ENCODE data around the gene RDH13. TPM values are rescaled to one million over a fixed set of nuclear protein-coding genes. Genes with fewer than 3 reads are reported as not detected.

RDH13 gene
- total and polyA plus RNA-seq, 8 donors, result 10.9 to 27.1 (median 14.5) TPM

DNA sequence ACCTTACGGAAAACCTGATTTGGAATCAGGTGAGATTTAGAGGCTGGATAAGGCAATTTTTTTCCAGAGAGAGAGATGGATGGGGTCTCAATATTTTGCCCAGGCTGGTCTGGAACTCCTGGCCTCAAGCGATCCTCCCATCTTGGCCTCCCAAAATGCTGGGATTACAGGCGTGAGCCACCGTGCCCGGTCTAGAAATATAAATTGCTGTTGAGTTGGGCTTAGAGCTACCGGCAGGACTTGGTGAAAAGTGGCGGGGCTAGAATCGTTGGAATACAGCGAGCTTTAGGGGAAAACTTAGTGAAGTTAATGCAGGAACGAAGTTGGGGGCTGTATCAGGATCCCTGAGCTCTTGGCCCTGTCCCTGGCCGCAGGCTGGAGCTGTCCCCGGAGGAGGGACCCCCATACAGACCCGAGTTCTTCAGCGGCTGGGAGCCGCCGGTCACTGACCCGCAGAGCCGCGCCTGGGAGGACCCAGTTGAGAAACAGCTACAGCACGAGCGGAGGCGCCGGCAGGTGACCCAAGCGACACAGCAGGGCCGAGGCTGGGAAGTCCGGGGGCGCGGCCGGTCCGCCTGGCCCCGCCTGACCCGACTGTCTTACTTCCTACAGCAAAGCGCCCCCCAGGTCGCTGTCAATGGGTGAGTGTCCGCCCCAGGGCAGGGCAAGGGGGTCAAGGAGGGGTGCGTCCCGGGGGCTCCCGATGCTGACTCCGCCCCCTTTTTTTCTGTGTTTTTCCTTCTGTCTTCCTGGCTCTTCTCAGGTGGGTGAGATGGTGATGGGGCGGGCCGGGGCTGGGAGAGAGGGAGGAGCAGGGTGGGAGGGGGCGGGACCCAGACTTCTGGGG, 20.3 kb upstream of the RDH13 start:
- TF ChIP-seq, protein P1, sequence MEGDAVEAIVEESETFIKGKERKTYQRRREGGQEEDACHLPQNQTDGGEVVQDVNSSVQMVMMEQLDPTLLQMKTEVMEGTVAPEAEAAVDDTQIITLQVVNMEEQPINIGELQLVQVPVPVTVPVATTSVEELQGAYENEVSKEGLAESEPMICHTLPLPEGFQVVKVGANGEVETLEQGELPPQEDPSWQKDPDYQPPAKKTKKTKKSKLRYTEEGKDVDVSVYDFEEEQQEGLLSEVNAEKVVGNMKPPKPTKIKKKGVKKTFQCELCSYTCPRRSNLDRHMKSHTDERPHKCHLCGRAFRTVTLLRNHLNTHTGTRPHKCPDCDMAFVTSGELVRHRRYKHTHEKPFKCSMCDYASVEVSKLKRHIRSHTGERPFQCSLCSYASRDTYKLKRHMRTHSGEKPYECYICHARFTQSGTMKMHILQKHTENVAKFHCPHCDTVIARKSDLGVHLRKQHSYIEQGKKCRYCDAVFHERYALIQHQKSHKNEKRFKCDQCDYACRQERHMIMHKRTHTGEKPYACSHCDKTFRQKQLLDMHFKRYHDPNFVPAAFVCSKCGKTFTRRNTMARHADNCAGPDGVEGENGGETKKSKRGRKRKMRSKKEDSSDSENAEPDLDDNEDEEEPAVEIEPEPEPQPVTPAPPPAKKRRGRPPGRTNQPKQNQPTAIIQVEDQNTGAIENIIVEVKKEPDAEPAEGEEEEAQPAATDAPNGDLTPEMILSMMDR (IDR thresholded peaks at IDR 0.05), result no peak
- DNase-seq, result peak in 2 of 6 donors; percentile 11 to 46
- intact Hi-C loops (cut with DNase I), result no loop called here
- no peak for FAIRE-seq
- Histone ChIP-seq H3K27ac (no peak overlapping the region), H3K9me3 (no peaks in the 10 kb centered on the region), H3K36me3 (no peaks in the 10 kb centered on the region), H3K4me3 (no peak overlapping the region), H3K27me3 (no peaks in the 10 kb centered on the region), H3K4me1 (no peaks in the 10 kb centered on the region)
- 44 to 62% methylated on average over 36 to 42 of the region's 42 CpGs for WGBS, 2 donors
- ATAC-seq, result no peak

DNA sequence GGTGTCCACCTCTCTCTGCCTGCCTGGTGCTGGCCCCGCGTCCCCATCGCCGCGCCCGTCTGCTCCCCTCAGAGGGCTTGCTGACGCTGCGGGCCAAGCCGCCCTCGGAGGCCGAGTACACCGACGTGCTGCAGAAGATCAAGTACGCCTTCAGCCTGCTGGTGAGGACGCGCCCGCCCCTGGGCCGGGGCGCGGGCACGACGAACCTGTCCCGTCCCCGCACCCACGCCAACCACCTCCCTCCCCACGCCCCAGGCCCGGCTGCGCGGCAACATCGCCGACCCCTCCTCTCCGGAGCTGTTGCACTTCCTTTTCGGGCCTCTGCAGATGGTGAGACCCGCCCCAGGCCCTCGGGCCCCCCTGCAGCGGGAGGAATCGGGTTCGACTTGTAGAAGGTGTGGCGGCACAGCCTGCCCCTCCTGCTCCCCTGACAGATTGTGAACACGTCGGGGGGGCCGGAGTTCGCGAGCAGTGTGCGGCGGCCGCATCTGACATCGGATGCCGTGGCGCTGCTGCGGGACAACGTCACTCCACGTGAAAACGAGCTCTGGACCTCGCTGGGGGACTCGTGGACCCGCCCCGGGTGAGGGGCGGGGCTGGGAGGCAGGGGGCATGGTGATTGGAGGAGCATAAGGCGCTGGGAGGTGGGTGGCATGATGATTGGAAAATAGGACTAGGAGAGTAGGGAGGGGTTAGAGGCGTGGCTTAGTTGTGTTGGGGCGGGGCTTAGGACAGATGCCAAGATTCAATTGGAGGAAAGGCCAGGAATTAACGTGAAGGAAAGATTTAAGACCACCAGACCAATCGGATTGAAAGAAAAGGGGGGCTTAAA, 19.3 kb upstream of the RDH13 start:
- no peak for ATAC-seq
- Histone ChIP-seq H3K27ac (no peak overlapping the region), H3K27me3 (no peaks in the 10 kb centered on the region), H3K36me3 (no peaks in the 10 kb centered on the region), H3K9me3 (no peaks in the 10 kb centered on the region), H3K4me1 (no peaks in the 10 kb centered on the region), H3K4me3 (peak overlapping the region in 1 of 4 donors; percentile 59)
- FAIRE-seq, result no peak
- intact Hi-C loops (cut with DNase I), result no loop called here
- TF ChIP-seq, protein P1 (IDR thresholded peaks at IDR 0.05), result no peak
- DNase-seq, result peak in 3 of 6 donors; percentile 39 to 81 (median 48)
- WGBS, 2 donors, result 34 to 44% methylated on average over 64 of the region's 64 CpGs

DNA sequence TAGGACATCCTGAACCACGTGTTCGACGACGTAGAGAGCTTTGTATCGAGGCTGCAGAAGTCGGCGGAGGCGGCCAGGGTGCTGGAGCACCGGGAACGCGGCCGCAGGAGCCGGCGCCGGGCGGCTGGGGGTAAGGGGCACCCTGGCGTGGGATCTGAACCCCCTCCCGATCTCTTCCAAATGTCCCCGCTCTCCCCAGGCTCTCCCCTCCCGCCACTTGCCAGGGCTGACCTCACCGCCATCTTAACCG, 18.7 kb upstream of the RDH13 start:
- Histone ChIP-seq H3K4me1 (no peaks in the 10 kb centered on the region), H3K9me3 (no peaks in the 10 kb centered on the region), H3K27me3 (no peaks in the 10 kb centered on the region), H3K27ac (no peak overlapping the region), H3K36me3 (no peaks in the 10 kb centered on the region), H3K4me3 (peak overlapping the region in 2 of 4 donors; percentile 25 to 59)
- peak in 1 of 6 donors; percentile 48 for DNase-seq
- no peak for FAIRE-seq
- intact Hi-C loops (cut with DNase I), result no loop called here
- TF ChIP-seq, protein P1 (IDR thresholded peaks at IDR 0.05), result no peak
- ATAC-seq, result no peak
- WGBS, 2 donors, result 27 to 38% methylated on average over 15 to 22 of the region's 22 CpGs

DNA sequence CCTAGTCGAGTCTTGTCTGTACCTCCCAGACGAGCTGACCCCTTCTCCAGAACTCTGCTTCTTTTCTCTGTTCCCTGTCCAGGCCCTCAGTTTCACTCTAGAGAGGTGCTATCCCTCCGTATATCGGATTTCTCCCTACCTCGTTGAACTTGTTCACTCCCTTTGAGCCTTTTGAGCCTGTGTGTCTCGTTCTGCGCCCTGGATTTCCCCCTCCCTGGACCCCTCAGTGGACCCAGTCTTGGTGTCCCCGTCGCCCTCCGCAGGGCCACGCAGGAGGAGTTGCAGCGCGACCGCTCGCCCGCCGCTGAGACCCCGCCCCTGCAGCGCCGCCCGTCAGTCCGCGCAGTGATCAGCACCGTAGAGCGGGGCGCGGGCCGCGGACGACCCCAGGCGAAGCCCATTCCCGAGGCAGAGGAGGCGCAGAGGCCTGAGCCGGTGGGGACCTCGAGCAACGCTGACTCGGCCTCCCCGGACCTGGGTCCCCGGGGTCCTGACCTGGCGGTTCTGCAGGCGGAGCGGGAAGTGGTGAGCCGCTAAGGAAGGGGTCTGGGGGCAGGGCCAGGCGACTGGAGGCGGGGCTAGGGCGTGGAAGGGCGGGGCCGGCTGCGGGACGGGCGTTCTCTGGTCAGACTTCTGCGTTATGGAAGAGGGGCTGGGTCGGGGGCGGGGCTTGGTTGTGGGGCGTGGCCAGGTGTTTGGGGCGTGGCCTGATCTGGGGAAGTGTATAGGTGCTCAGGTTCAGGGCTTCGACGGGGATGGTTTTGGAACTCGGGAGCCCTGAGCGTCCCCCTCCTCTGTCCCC, 18.2 kb upstream of the RDH13 start:
- H3K4me3 ChIP-seq, result peak overlapping the region; percentile 8 to 59 (median 20)
- H3K36me3 ChIP-seq, result no peaks in the 10 kb centered on the region
- peak; percentile 72 to 88 (median 84) for DNase-seq
- no peaks in the 10 kb centered on the region for H3K27me3 ChIP-seq
- WGBS, 2 donors, result 17 to 20% methylated on average over 58 to 60 of the region's 60 CpGs
- H3K4me1 ChIP-seq, result no peaks in the 10 kb centered on the region
- no peak overlapping the region for H3K27ac ChIP-seq
- TF ChIP-seq, protein P1 (IDR thresholded peaks at IDR 0.05), result no peak
- no peaks in the 10 kb centered on the region for H3K9me3 ChIP-seq
- intact Hi-C loops (cut with DNase I), result no loop called here
- no peak for FAIRE-seq
- peak; percentile 71 to 88 (median 78) for ATAC-seq

Data from pancreas (tissue), 10 donors.